SK-N-SH treated with all-trans-retinoic acid at 6 μM for 48 hours (cell line): ENCODE results near the gene SPEN.

ENCODE experiments used
- ATAC-seq: fragments of 200-7000 bp; cut with Tn5 transposase; 3 replicates; pipeline ENCODE4 v1.9.1; 2020; ENCODE audit warnings: mild to moderate bottlenecking, moderate library complexity
- ARNTL ChIP-seq: fragments of 450-650 bp; formaldehyde crosslinking; IDR thresholded peaks from 2 replicates; pipeline ENCODE4 v1.5.0; 2020; ENCODE audit warnings: low read depth, mild to moderate bottlenecking, moderate library complexity, borderline replicate concordance
- BACH2 ChIP-seq: fragments of 250-450 bp; sonication (Bioruptor Pico); IDR thresholded peaks from 2 replicates; pipeline ENCODE4 v1.9.0; 2021; ENCODE audit warnings: mild to moderate bottlenecking, borderline replicate concordance
- CSDC2 ChIP-seq: fragments of 250-450 bp; sonication (Bioruptor Pico); IDR thresholded peaks from 2 replicates; pipeline ENCODE4 v1.5.0; 2020; ENCODE audit warnings: mild to moderate bottlenecking, moderate library complexity
- ESRRG ChIP-seq: fragments of 250-450 bp; sonication (Bioruptor Pico); IDR thresholded peaks from 2 replicates; pipeline ENCODE4 v1.6.1; 2021; ENCODE audit warnings: mild to moderate bottlenecking
- ISL1 ChIP-seq: fragments of 250-450 bp; sonication (Bioruptor Pico); IDR thresholded peaks from 2 replicates; pipeline ENCODE4 v2.1.2; 2022; ENCODE audit warnings: mild to moderate bottlenecking, moderate library complexity
- PPARA ChIP-seq: fragments of 250-450 bp; sonication (Bioruptor Pico); IDR thresholded peaks from 2 replicates; pipeline ENCODE4 v1.5.0; 2020; ENCODE audit warnings: mild to moderate bottlenecking, borderline replicate concordance
- RARB ChIP-seq: fragments of 250-450 bp; sonication (Bioruptor Pico); IDR thresholded peaks from 2 replicates; pipeline ENCODE4 v1.8.0; 2021; ENCODE audit warnings: mild to moderate bottlenecking, moderate library complexity
- SNAI2 ChIP-seq: fragments of 250-450 bp; sonication (Bioruptor Pico); IDR thresholded peaks from 2 replicates; pipeline ENCODE4 v1.5.0; 2020; ENCODE audit warnings: mild to moderate bottlenecking, moderate library complexity
- TCF4 ChIP-seq: fragments of 250-450 bp; sonication (Bioruptor Pico); IDR thresholded peaks from 2 replicates; pipeline ENCODE4 v1.8.0; 2021; ENCODE audit warnings: mild to moderate bottlenecking, moderate library complexity, borderline replicate concordance
- TOX ChIP-seq: fragments of 250-450 bp; sonication (Bioruptor Pico); IDR thresholded peaks from 2 replicates; pipeline ENCODE4 v1.8.0; 2021; ENCODE audit warnings: mild to moderate bottlenecking, moderate library complexity, borderline replicate concordance
- ZC3H10 ChIP-seq: fragments of 250-450 bp; sonication (Bioruptor Pico); IDR thresholded peaks from 2 replicates; pipeline ENCODE4 v1.5.1; 2021; ENCODE audit warnings: mild to moderate bottlenecking, moderate library complexity
- ZFP3 ChIP-seq: fragments of 250-450 bp; sonication (Bioruptor Pico); IDR thresholded peaks from 2 replicates; pipeline ENCODE4 v1.5.0; 2020; ENCODE audit warnings: mild to moderate bottlenecking, moderate library complexity
- ZFP30 ChIP-seq: fragments of 450-650 bp; formaldehyde crosslinking; IDR thresholded peaks from 2 replicates; pipeline ENCODE4 v1.5.0; 2022; ENCODE audit warnings: mild to moderate bottlenecking, moderate library complexity
- ZNF565 ChIP-seq: fragments of 450-650 bp; formaldehyde crosslinking; conservative IDR thresholded peaks from 2 replicates; pipeline ENCODE4 v1.5.0; 2020; ENCODE audit warnings: low read depth, mild to moderate bottlenecking, moderate library complexity
- ZNF70 ChIP-seq: fragments of 450-650 bp; formaldehyde crosslinking; IDR thresholded peaks from 2 replicates; pipeline ENCODE4 v1.5.0; 2020; ENCODE audit warnings: mild to moderate bottlenecking, moderate library complexity
- ZNF8 ChIP-seq: fragments of 450-650 bp; formaldehyde crosslinking; IDR thresholded peaks from 2 replicates; pipeline ENCODE4 v1.5.0; 2020; ENCODE audit warnings: mild to moderate bottlenecking, moderate library complexity
- TF ChIP-seq, protein P1 (sequence below): fragments of 250-450 bp; sonication (Bioruptor Pico); IDR thresholded peaks from 2 replicates; pipeline ENCODE4 v1.5.0; 2020; ENCODE audit warnings: mild to moderate bottlenecking, moderate library complexity
- TF ChIP-seq, protein P2 (sequence below): fragments of 250-450 bp; sonication (Bioruptor Pico); IDR thresholded peaks from 2 replicates; pipeline ENCODE4 v1.8.0; 2021; ENCODE audit warnings: low read depth, mild to moderate bottlenecking, moderate library complexity, borderline replicate concordance
- TF ChIP-seq, protein P3 (sequence below): fragments of 250-450 bp; sonication (Bioruptor Pico); IDR thresholded peaks from 2 replicates; pipeline ENCODE4 v1.8.0; 2020; ENCODE audit warnings: mild to moderate bottlenecking, moderate library complexity, borderline replicate concordance
- TF ChIP-seq, protein P4 (sequence below): fragments of 250-450 bp; sonication (Bioruptor Pico); IDR thresholded peaks from 2 replicates; pipeline ENCODE4 v1.5.1; 2021; ENCODE audit warnings: mild to moderate bottlenecking, moderate library complexity

The SPEN gene

DNA sequence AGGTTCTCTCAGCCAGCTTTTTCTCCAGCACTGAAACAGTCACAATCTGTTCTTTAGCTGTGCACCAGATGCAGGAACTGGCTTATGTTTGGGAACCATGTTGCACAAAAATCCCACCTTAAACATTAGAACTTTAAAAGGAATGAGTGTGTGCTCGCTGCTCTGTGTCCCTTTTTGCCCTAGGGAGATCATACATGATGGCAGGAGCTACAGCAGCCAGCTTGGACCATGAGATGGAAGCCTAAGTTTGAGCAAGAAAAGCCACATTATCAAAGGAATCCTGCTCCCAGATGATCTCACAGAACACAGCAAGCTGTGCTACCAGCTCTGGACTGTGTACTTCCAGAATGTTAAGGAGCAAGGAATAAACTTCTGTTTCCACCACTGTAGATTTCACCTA lies 124.9 kb downstream of the SPEN start (continued):
- TF ChIP-seq, protein P1, sequence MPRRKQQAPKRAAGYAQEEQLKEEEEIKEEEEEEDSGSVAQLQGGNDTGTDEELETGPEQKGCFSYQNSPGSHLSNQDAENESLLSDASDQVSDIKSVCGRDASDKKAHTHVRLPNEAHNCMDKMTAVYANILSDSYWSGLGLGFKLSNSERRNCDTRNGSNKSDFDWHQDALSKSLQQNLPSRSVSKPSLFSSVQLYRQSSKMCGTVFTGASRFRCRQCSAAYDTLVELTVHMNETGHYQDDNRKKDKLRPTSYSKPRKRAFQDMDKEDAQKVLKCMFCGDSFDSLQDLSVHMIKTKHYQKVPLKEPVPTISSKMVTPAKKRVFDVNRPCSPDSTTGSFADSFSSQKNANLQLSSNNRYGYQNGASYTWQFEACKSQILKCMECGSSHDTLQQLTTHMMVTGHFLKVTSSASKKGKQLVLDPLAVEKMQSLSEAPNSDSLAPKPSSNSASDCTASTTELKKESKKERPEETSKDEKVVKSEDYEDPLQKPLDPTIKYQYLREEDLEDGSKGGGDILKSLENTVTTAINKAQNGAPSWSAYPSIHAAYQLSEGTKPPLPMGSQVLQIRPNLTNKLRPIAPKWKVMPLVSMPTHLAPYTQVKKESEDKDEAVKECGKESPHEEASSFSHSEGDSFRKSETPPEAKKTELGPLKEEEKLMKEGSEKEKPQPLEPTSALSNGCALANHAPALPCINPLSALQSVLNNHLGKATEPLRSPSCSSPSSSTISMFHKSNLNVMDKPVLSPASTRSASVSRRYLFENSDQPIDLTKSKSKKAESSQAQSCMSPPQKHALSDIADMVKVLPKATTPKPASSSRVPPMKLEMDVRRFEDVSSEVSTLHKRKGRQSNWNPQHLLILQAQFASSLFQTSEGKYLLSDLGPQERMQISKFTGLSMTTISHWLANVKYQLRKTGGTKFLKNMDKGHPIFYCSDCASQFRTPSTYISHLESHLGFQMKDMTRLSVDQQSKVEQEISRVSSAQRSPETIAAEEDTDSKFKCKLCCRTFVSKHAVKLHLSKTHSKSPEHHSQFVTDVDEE (CRISPR knock-in tag) = no peak
- TF ChIP-seq TOX (CRISPR knock-in tag) = no peak

DNA sequence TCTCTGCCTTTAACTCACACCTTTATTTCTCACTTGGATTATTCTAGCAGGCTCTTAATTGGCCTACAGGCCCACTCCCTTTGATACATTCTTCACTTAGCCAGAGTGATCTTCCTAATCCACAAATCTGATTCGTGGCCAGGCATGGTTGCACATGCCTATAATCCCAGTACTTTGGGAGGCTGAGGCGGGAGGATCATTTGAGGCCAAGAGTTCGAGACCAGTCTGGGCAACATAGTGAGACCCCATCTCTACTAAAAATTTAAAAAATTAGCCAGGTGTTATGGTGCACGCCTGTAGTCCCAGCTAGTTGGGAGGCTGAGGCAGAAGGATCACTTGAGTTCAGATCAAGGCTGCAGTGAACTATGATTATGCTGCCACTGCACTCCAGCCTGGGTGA lies 126.3 kb downstream of the SPEN start:
- no peak for ATAC-seq
- TF ChIP-seq ZNF70 (no peak), CSDC2 (CRISPR knock-in tag) (no peak), PPARA (no peak), SNAI2 (CRISPR knock-in tag) (no peak), BACH2 (no peak)
- TF ChIP-seq, protein P2, sequence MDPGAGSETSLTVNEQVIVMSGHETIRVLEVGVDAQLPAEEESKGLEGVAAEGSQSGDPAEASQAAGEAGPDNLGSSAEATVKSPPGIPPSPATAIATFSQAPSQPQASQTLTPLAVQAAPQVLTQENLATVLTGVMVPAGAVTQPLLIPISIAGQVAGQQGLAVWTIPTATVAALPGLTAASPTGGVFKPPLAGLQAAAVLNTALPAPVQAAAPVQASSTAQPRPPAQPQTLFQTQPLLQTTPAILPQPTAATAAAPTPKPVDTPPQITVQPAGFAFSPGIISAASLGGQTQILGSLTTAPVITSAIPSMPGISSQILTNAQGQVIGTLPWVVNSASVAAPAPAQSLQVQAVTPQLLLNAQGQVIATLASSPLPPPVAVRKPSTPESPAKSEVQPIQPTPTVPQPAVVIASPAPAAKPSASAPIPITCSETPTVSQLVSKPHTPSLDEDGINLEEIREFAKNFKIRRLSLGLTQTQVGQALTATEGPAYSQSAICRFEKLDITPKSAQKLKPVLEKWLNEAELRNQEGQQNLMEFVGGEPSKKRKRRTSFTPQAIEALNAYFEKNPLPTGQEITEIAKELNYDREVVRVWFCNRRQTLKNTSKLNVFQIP (CRISPR knock-in tag) = no peak
- TF ChIP-seq, protein P1 (CRISPR knock-in tag) = no peak

DNA sequence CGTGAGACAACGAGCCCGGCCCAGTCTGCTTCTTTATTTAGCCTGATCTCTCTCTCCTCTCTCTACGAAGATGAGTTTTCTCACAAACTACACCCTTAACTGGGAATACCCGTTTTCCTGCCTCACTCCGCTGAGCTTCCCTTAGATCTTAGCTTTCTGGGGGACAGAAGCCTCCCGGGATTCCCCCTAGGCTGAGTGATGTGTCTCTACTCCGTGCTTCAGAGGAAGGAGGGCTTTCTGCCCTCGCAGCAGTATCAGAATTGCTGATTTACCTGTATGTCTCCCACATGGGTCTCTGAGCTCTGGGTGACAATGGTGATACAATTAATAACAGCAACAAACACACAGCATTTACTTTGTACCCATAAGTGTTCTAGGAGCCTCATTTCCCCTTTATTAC lies 127.3 kb downstream of the SPEN start:
- no peak for TF ChIP-seq SNAI2 (CRISPR knock-in tag)
- TF ChIP-seq, protein P3, sequence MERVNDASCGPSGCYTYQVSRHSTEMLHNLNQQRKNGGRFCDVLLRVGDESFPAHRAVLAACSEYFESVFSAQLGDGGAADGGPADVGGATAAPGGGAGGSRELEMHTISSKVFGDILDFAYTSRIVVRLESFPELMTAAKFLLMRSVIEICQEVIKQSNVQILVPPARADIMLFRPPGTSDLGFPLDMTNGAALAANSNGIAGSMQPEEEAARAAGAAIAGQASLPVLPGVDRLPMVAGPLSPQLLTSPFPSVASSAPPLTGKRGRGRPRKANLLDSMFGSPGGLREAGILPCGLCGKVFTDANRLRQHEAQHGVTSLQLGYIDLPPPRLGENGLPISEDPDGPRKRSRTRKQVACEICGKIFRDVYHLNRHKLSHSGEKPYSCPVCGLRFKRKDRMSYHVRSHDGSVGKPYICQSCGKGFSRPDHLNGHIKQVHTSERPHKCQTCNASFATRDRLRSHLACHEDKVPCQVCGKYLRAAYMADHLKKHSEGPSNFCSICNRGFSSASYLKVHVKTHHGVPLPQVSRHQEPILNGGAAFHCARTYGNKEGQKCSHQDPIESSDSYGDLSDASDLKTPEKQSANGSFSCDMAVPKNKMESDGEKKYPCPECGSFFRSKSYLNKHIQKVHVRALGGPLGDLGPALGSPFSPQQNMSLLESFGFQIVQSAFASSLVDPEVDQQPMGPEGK (CRISPR knock-in tag) = no peak
- no peak for TF ChIP-seq ARNTL (CRISPR knock-in tag)
- TF ChIP-seq BACH2 = no peak
- TF ChIP-seq ZNF8 (CRISPR knock-in tag) = no peak
- TF ChIP-seq CSDC2 (CRISPR knock-in tag) = no peak
- TF ChIP-seq, protein P4, sequence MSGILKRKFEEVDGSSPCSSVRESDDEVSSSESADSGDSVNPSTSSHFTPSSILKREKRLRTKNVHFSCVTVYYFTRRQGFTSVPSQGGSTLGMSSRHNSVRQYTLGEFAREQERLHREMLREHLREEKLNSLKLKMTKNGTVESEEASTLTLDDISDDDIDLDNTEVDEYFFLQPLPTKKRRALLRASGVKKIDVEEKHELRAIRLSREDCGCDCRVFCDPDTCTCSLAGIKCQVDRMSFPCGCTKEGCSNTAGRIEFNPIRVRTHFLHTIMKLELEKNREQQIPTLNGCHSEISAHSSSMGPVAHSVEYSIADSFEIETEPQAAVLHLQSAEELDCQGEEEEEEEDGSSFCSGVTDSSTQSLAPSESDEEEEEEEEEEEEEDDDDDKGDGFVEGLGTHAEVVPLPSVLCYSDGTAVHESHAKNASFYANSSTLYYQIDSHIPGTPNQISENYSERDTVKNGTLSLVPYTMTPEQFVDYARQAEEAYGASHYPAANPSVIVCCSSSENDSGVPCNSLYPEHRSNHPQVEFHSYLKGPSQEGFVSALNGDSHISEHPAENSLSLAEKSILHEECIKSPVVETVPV (CRISPR knock-in tag) = no peak
- TF ChIP-seq ZNF565 = no peak
- TF ChIP-seq ISL1 (CRISPR knock-in tag) = no peak
- no peak for TF ChIP-seq RARB (CRISPR knock-in tag)
- no peak for TF ChIP-seq ESRRG (CRISPR knock-in tag)
- TF ChIP-seq PPARA = no peak
- no peak for TF ChIP-seq ZNF70
- TF ChIP-seq, protein P1 (CRISPR knock-in tag) = no peak
- TF ChIP-seq, protein P2 (CRISPR knock-in tag) = no peak
- no peak for TF ChIP-seq ZFP3 (CRISPR knock-in tag)
- no peak for TF ChIP-seq ZFP30 (CRISPR knock-in tag)
- no peak for TF ChIP-seq ZC3H10 (CRISPR knock-in tag)
- TF ChIP-seq TCF4 = no peak
- TF ChIP-seq, all 23 proteins: peak for 0
- ATAC-seq = no peak
